Suprapubic skin (tissue), 4 donors: ENCODE measurements around the gene TMEM8B. TPM values are rescaled to one million over a fixed set of nuclear protein-coding genes. Genes with fewer than 3 reads are reported as not detected.
A peak's percentile ranks its signal among the peaks of the same experiment; 100 is the strongest.

ENCODE experiments used
- DNase-seq, 2 donors: peaks; one replicate each; pipeline ENCODE4 v3.0.0-alpha.2; 2019; ENCODE audit warnings: low spot score in 2 of 2
- H3K27ac ChIP-seq: fragments of 200-600 bp; sonication (generic); one replicate; pipeline ENCODE4 v1.5.1; 2019
- H3K27me3 ChIP-seq: fragments of 200-600 bp; sonication (generic); one replicate; pipeline ENCODE4 v1.5.1; 2019
- H3K36me3 ChIP-seq: fragments of 200-600 bp; sonication (generic); one replicate; pipeline ENCODE4 v1.5.1; 2019
- H3K4me1 ChIP-seq: fragments of 200-600 bp; sonication (generic); one replicate; pipeline ENCODE4 v1.5.1; 2019
- H3K4me3 ChIP-seq: fragments of 200-600 bp; sonication (generic); one replicate; pipeline ENCODE4 v1.5.1; 2019; ENCODE audit warnings: mild to moderate bottlenecking
- H3K9me3 ChIP-seq: fragments of 200-600 bp; sonication (generic); one replicate; pipeline ENCODE4 v1.5.1; 2019
- EP300 ChIP-seq: sonication (generic); formaldehyde crosslinking; IDR thresholded peaks from one replicate; pipeline ENCODE4 v1.6.1; 2017; ENCODE audit warnings: antibody characterized with exemption
- POLR2A ChIP-seq, 2 donors: fragments of 450-650 bp; IDR thresholded peaks; one replicate each; pipeline ENCODE4 v1.6.1; 2017; ENCODE audit warnings: antibody characterized with exemption in 2 of 2, mild to moderate bottlenecking in 2 of 2, moderate library complexity in 2 of 2
- POLR2AphosphoS5 ChIP-seq, 3 donors: sonication (generic); formaldehyde crosslinking; IDR thresholded peaks; one replicate each; pipeline ENCODE4 v1.6.1; 2017; ENCODE audit warnings: antibody characterized with exemption in 3 of 3
- WGBS: methylation state at CpG from one replicate; pipeline ENCODE4 v1.1.5; 2018; 5-methylcytosine and 5-hydroxymethylcytosine counted together
- total RNA-seq, 4 donors: library from RNA; depleted of rRNA; stranded (reverse); fragments of >200 nt; gene quantifications; one replicate each; pipeline ENCODE4 v1.1.0, GENCODE V29; 2016
- TF ChIP-seq, protein P1 (sequence below), 2 donors: fragments of 200-600 bp in 1 of 2; fragments of 450-650 bp in 1 of 2; sonication (generic) in 1 of 2; IDR thresholded peaks; one replicate each; pipeline ENCODE4 v1.5.1; 2016 to 2019; ENCODE audit warnings: antibody characterized with exemption in 2 of 2, mild to moderate bottlenecking in 1 of 2, moderate library complexity in 1 of 2

The TMEM8B gene
- total RNA-seq, 4 donors from 2014 or later = 5.0 to 11.7 (median 8.0) TPM

DNA sequence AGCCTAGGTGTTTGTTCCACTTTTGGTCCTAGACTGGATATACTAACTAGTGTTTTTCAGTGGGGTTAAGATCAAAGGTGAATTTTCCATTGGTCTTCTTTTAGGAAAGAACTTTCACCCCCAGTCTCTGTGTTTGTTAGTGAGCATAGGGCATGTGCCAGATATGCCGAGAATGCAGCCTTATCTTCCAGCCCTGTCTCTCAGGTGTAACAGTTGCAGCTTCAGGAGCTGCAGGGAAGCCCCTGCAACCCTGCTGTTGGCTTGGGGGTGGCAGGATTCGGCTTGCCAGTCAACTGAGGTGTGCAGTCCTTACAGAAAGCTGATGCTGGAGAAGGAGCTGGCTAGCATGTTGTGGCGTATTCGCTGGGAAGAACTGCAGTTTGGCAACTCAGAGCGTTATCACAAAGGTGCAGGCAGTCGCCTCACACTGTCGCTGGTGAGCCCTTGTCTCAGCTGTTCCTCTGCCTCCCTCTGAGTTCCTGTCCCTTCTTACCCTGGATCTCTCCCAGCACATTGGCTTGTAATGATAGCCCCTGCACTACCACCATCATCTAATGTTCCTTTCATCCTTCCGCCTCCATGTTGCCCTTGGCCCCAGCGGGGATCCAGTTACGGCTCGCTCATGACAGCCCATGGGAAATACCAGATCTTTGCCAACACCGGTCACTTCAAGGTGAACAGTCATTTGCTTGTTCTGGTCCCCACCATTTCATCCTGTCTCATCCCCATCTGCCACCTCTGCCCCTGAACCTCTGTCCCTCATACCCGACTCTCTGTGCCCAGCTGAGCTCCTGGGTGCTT, 27.5 kb upstream of the TMEM8B start:
- 97% methylated on average over 13 of the region's 13 CpGs for WGBS
- no peaks in the 10 kb centered on the region for H3K27me3 ChIP-seq
- TF ChIP-seq, protein P1, sequence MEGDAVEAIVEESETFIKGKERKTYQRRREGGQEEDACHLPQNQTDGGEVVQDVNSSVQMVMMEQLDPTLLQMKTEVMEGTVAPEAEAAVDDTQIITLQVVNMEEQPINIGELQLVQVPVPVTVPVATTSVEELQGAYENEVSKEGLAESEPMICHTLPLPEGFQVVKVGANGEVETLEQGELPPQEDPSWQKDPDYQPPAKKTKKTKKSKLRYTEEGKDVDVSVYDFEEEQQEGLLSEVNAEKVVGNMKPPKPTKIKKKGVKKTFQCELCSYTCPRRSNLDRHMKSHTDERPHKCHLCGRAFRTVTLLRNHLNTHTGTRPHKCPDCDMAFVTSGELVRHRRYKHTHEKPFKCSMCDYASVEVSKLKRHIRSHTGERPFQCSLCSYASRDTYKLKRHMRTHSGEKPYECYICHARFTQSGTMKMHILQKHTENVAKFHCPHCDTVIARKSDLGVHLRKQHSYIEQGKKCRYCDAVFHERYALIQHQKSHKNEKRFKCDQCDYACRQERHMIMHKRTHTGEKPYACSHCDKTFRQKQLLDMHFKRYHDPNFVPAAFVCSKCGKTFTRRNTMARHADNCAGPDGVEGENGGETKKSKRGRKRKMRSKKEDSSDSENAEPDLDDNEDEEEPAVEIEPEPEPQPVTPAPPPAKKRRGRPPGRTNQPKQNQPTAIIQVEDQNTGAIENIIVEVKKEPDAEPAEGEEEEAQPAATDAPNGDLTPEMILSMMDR (IDR thresholded peaks at IDR 0.05) = no peak
- no peak for TF ChIP-seq POLR2AphosphoS5 (IDR thresholded peaks at IDR 0.05)
- TF ChIP-seq EP300 = no peak
- TF ChIP-seq POLR2A (IDR thresholded peaks at IDR 0.05) = no peak
- no peaks in the 10 kb centered on the region for H3K4me1 ChIP-seq
- H3K9me3 ChIP-seq = no peaks in the 10 kb centered on the region
- no peak overlapping the region for H3K4me3 ChIP-seq
- no peak overlapping the region for H3K27ac ChIP-seq
- no peak for DNase-seq
- H3K36me3 ChIP-seq = peaks cover 33% of the 10 kb centered on the region

DNA sequence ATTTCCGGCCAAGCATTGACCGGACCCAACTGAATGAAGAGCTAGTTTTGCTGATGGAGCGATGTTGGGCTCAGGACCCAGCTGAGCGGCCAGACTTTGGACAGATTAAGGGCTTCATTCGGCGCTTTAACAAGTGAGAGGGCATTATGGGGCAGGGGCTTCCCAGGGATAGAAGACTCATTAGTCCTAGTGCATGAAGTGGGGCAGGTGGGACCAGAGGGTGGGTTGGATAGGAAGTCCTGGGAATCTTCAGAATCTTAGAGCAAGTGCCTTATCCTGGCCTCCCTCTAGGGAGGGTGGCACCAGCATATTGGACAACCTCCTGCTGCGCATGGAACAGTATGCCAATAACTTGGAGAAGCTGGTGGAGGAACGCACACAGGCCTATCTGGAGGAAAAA, 22.9 kb upstream of the TMEM8B start:
- TF ChIP-seq, protein P1 (IDR thresholded peaks at IDR 0.05) = no peak
- TF ChIP-seq EP300 = no peak
- TF ChIP-seq POLR2AphosphoS5 (IDR thresholded peaks at IDR 0.05) = no peak
- no peak for TF ChIP-seq POLR2A (IDR thresholded peaks at IDR 0.05)
- Histone ChIP-seq H3K4me1 (no peaks in the 10 kb centered on the region), H3K36me3 (peaks cover 44% of the 10 kb centered on the region), H3K9me3 (no peaks in the 10 kb centered on the region), H3K4me3 (no peak overlapping the region), H3K27ac (no peak overlapping the region), H3K27me3 (no peaks in the 10 kb centered on the region)
- DNase-seq = no peak
- WGBS = 93% methylated on average over 8 of the region's 8 CpGs

DNA sequence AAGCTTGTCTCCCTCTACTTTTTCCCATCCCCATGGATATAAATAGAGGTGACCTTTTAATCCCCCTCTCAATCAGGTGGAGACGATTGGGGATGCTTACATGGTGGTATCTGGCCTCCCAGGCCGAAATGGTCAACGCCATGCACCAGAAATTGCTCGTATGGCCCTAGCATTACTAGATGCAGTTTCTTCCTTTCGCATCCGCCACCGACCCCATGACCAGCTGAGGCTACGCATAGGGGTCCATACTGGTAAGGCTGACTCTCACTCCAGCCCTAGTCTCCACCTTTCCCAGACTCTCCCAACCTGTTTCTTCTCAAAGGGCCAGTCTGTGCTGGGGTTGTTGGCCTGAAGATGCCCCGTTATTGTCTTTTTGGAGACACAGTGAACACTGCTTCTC, 20.6 kb upstream of the TMEM8B start:
- Histone ChIP-seq H3K4me3 (no peak overlapping the region), H3K36me3 (peaks cover 26% of the 10 kb centered on the region), H3K27ac (no peak overlapping the region), H3K27me3 (no peaks in the 10 kb centered on the region), H3K4me1 (peaks cover 21% of the 10 kb centered on the region), H3K9me3 (no peaks in the 10 kb centered on the region)
- no peak for DNase-seq
- TF ChIP-seq, protein P1 (IDR thresholded peaks at IDR 0.05) = no peak
- TF ChIP-seq EP300 (no peak), POLR2AphosphoS5 (IDR thresholded peaks at IDR 0.05) (no peak)
- 91% methylated on average over 9 of the region's 9 CpGs for WGBS

DNA sequence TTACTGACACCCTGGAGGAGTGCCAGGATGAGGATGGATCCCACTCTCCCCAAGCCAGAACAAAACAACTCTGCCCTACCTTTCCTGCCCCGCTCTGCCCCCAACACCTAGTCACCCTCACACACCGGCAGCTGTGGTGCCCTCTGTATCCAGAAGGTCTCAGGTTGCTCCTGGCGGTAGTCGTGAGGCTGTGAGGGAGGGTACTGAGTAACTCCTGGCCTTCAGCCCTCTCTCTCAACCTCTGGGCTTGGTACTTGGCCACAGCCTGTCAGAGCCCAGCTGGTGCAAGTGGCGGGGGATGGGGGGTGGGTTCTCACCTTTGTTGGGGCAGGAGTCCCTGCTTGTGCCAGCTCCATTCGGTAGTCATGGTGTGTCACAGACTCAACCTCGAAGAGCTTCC, 18.9 kb upstream of the TMEM8B start:
- Histone ChIP-seq H3K4me1 (peaks cover 32% of the 10 kb centered on the region), H3K36me3 (peaks cover 26% of the 10 kb centered on the region), H3K4me3 (no peak overlapping the region), H3K27ac (no peak overlapping the region), H3K27me3 (no peaks in the 10 kb centered on the region), H3K9me3 (no peaks in the 10 kb centered on the region)
- peak in 1 of 2 donors; percentile 52 for DNase-seq
- WGBS = 95% methylated on average over 7 of the region's 7 CpGs
- TF ChIP-seq, protein P1 (IDR thresholded peaks at IDR 0.05) = no peak
- TF ChIP-seq EP300 (no peak), POLR2A (IDR thresholded peaks at IDR 0.05) (no peak), POLR2AphosphoS5 (IDR thresholded peaks at IDR 0.05) (no peak)

DNA sequence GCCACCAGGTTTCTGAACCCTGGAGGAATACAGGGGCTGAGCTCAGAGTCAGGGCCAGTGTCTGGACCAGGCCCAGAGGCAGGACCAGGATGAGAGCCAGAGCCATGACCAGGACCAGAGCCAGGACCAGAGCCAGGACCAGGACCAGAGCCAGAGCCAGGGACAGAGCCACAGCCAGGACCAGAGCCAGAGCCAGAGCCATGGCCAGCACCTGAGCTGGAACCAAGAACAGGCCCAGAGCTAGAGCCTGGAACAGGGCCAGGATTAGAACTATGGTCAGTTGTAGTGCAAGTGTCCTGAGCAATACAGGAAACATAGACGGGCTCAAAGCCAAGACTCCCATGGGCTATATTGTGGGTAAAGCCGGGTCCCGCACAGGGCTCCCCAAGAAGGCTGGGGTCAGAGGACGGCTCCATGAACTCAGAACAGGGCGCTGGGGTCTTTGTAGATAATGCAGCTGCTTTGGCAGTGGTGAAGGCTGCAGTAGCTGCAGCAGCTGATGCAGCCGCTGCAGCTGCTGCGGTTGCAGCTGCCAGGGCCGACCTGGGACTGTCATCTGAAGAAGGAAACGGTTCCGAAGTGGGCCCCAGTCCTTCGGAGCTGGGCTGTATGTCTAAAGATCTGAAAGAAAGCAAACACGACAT, 17.5 kb upstream of the TMEM8B start:
- WGBS = 19% methylated on average over 7 of the region's 12 CpGs
- peaks cover 36% of the 10 kb centered on the region for H3K4me1 ChIP-seq
- H3K4me3 ChIP-seq = peak overlapping the region; percentile 55
- peak in 1 of 2 donors; percentile 70 for DNase-seq
- peaks cover 16% of the 10 kb centered on the region for H3K36me3 ChIP-seq
- H3K9me3 ChIP-seq = no peaks in the 10 kb centered on the region
- H3K27ac ChIP-seq = peak overlapping the region; percentile 62
- H3K27me3 ChIP-seq = no peaks in the 10 kb centered on the region
- TF ChIP-seq POLR2A (IDR thresholded peaks at IDR 0.05) = no peak
